Right atrium auricular region (tissue), 2 donors: ENCODE data around the gene CSGALNACT2. TPM values are rescaled to one million over a fixed set of nuclear protein-coding genes. Genes with fewer than 3 reads are reported as not detected.

Experiments
- DNase-seq: peaks from one replicate; pipeline ENCODE4 v3.0.0-alpha.2; 2019; ENCODE audit warnings: low spot score
- H3K27ac ChIP-seq, 2 donors: fragments of 200-600 bp; sonication (generic); 1 replicate in 1 of 2; 2 replicates in 1 of 2; pipeline ENCODE4 v1.5.1; 2016 to 2019
- H3K27me3 ChIP-seq, 2 donors: fragments of 200-600 bp; sonication (generic); one replicate each; pipeline versions ENCODE4 v1.5.1 to v1.6.0; 2017 to 2019
- H3K36me3 ChIP-seq: fragments of 200-600 bp; sonication (generic); one replicate; pipeline ENCODE4 v1.5.1; 2016
- H3K4me1 ChIP-seq, 2 donors: fragments of 200-600 bp; sonication (generic); one replicate each; pipeline versions ENCODE4 v1.5.1 to v1.6.0; 2017 to 2019
- H3K4me3 ChIP-seq, 2 donors: fragments of 200-600 bp; sonication (generic); 1 replicate in 1 of 2; 2 replicates in 1 of 2; pipeline ENCODE4 v1.5.1; 2017 to 2019; ENCODE audit warnings: mild to moderate bottlenecking in 1 of 2, moderate library complexity in 1 of 2
- H3K9me3 ChIP-seq, 2 donors: fragments of 200-600 bp; sonication (generic); one replicate each; pipeline ENCODE4 v1.5.1; 2019
- CTCF ChIP-seq, 2 donors: fragments of 200-600 bp; sonication (generic); IDR thresholded peaks; one replicate each; pipeline ENCODE4 v1.5.1; 2019; ENCODE audit warnings: antibody characterized with exemption in 2 of 2
- total RNA-seq, 2 donors: library from RNA; depleted of rRNA; stranded (reverse); fragments of >200 nt; gene quantifications; one replicate each; pipeline ENCODE4 v1.1.0, GENCODE V29; 2016

Gene CSGALNACT2
- total RNA-seq, 2 donors from 2014 or later = 10.0 to 14.9 TPM

- H3K4me3 ChIP-seq = no peak overlapping the region
- TF ChIP-seq CTCF (IDR thresholded peaks at IDR 0.05) = no peak
- H3K27ac ChIP-seq = no peak overlapping the region
- H3K36me3 ChIP-seq = no peaks in the 10 kb centered on the region
- H3K27me3 ChIP-seq = no peaks in the 10 kb centered on the region
- no peak for DNase-seq
- H3K9me3 ChIP-seq = no peaks in the 10 kb centered on the region
- H3K4me1 ChIP-seq = no peaks in the 10 kb centered on the region
These were observed 20.3 kb upstream of the CSGALNACT2 start for GRCh38 chr10:43117777-43118583.

- no peaks in the 10 kb centered on the region for H3K27me3 ChIP-seq
- DNase-seq = no peak
- no peaks in the 10 kb centered on the region for H3K9me3 ChIP-seq
- H3K4me3 ChIP-seq = no peak overlapping the region
- no peak overlapping the region for H3K27ac ChIP-seq
- no peak for TF ChIP-seq CTCF (IDR thresholded peaks at IDR 0.05)
- H3K4me1 ChIP-seq = no peaks in the 10 kb centered on the region
- H3K36me3 ChIP-seq = no peaks in the 10 kb centered on the region
These were observed 19.4 kb upstream of the CSGALNACT2 start for GRCh38 chr10:43118631-43119415.

GRCh38 chr10:43119416-43120115 is 18.7 kb upstream of the CSGALNACT2 start:
- Histone ChIP-seq H3K36me3 (no peaks in the 10 kb centered on the region), H3K27me3 (no peaks in the 10 kb centered on the region), H3K27ac (no peak overlapping the region), H3K4me1 (no peaks in the 10 kb centered on the region), H3K9me3 (no peaks in the 10 kb centered on the region), H3K4me3 (no peak overlapping the region)
- TF ChIP-seq CTCF (IDR thresholded peaks at IDR 0.05) = no peak
- DNase-seq = no peak

GRCh38 chr10:43120116-43120928 is 17.9 kb upstream of the CSGALNACT2 start:
- TF ChIP-seq CTCF (IDR thresholded peaks at IDR 0.05) = no peak
- H3K27ac ChIP-seq = no peak overlapping the region
- no peaks in the 10 kb centered on the region for H3K9me3 ChIP-seq
- no peak for DNase-seq
- H3K4me1 ChIP-seq = no peaks in the 10 kb centered on the region
- H3K36me3 ChIP-seq = no peaks in the 10 kb centered on the region
- H3K4me3 ChIP-seq = no peak overlapping the region
- no peaks in the 10 kb centered on the region for H3K27me3 ChIP-seq

GRCh38 chr10:43120929-43121314 is 17.3 kb upstream of the CSGALNACT2 start:
- Histone ChIP-seq H3K9me3 (no peaks in the 10 kb centered on the region), H3K27ac (no peak overlapping the region), H3K36me3 (no peaks in the 10 kb centered on the region), H3K4me1 (no peaks in the 10 kb centered on the region), H3K4me3 (no peak overlapping the region), H3K27me3 (no peaks in the 10 kb centered on the region)
- no peak for TF ChIP-seq CTCF (IDR thresholded peaks at IDR 0.05)
- no peak for DNase-seq
